Measurements from ENCODE around the gene CNTN4.

CNTN4 gene

GRCh38 chr3:2847062-2847841 is 748.6 kb downstream of the CNTN4 start:
- Histone ChIP-seq H3K36me3 (ENCODE audit: control insufficient read depth, insufficient read depth, low read length) (no peaks in the 10 kb centered on the region), H3K4me1 (ENCODE audit: control insufficient read depth, insufficient read depth, low read length, poor library complexity, severe bottlenecking) (no peaks in the 10 kb centered on the region), H3K27ac (ENCODE audit: low read depth, low read length, severe bottlenecking) (no peak overlapping the region), H3K4me3 (ENCODE audit: extremely low read depth, insufficient read depth, low read length, poor library complexity, severe bottlenecking) (no peak overlapping the region), H3K9me3 (ENCODE audit: control insufficient read depth, low read length) (no peaks in the 10 kb centered on the region)
- WGBS, 2 experiments (ENCODE audit: insufficient coverage in 2 of 2) = 74 to 77% methylated on average over 2 of the region's 3 CpGs

GRCh38 chr3:2849092-2849491 is 750.4 kb downstream of the CNTN4 start:
- no peaks in the 10 kb centered on the region for H3K36me3 ChIP-seq (ENCODE audit: control insufficient read depth, insufficient read depth, low read length)

GRCh38 chr3:2850701-2851100 is 752.0 kb downstream of the CNTN4 start:
- Histone ChIP-seq H3K9me3 (ENCODE audit: control insufficient read depth, low read length) (peaks cover 5% of the 10 kb centered on the region), H3K4me1 (ENCODE audit: control insufficient read depth, insufficient read depth, low read length, poor library complexity, severe bottlenecking) (no peaks in the 10 kb centered on the region), H3K36me3 (ENCODE audit: control insufficient read depth, insufficient read depth, low read length) (no peaks in the 10 kb centered on the region), H3K4me3 (ENCODE audit: extremely low read depth, insufficient read depth, low read length, poor library complexity, severe bottlenecking) (no peak overlapping the region), H3K27ac (ENCODE audit: low read depth, low read length, severe bottlenecking) (no peak overlapping the region)
- WGBS, 2 experiments (ENCODE audit: insufficient coverage in 2 of 2) = no CpG with 5 or more reads among the region's 2 CpGs

More at GRCh38 chr3:2849092-2849491, 750.4 kb downstream of the CNTN4 start:
- Histone ChIP-seq H3K27ac (ENCODE audit: low read depth, low read length, severe bottlenecking) (no peak overlapping the region), H3K4me3 (ENCODE audit: extremely low read depth, insufficient read depth, low read length, poor library complexity, severe bottlenecking) (no peak overlapping the region), H3K4me1 (ENCODE audit: control insufficient read depth, insufficient read depth, low read length, poor library complexity, severe bottlenecking) (no peaks in the 10 kb centered on the region), H3K9me3 (ENCODE audit: control insufficient read depth, low read length) (peaks cover 5% of the 10 kb centered on the region)

- no peak overlapping the region for H3K27ac ChIP-seq (ENCODE audit: low read depth, low read length, severe bottlenecking)
- no peaks in the 10 kb centered on the region for H3K4me1 ChIP-seq (ENCODE audit: control insufficient read depth, insufficient read depth, low read length, poor library complexity, severe bottlenecking)
- 73 to 90% methylated on average over 1 to 3 of the region's 3 CpGs for WGBS, 2 experiments (ENCODE audit: insufficient coverage in 2 of 2)
Observed at GRCh38 chr3:2851361-2851760, 752.7 kb downstream of the CNTN4 start.

GRCh38 chr3:2851835-2852234 is 753.2 kb downstream of the CNTN4 start:
- Histone ChIP-seq H3K4me1 (ENCODE audit: control insufficient read depth, insufficient read depth, low read length, poor library complexity, severe bottlenecking) (no peaks in the 10 kb centered on the region), H3K4me3 (ENCODE audit: extremely low read depth, insufficient read depth, low read length, poor library complexity, severe bottlenecking) (no peak overlapping the region), H3K9me3 (ENCODE audit: control insufficient read depth, low read length) (peaks cover 5% of the 10 kb centered on the region), H3K27ac (ENCODE audit: low read depth, low read length, severe bottlenecking) (no peak overlapping the region), H3K36me3 (ENCODE audit: control insufficient read depth, insufficient read depth, low read length) (no peaks in the 10 kb centered on the region)
- WGBS, 2 experiments (ENCODE audit: insufficient coverage in 2 of 2) = no CpG with 5 or more reads among the region's 1 CpG

More at GRCh38 chr3:2851361-2851760, 752.7 kb downstream of the CNTN4 start:
- Histone ChIP-seq H3K36me3 (ENCODE audit: control insufficient read depth, insufficient read depth, low read length) (no peaks in the 10 kb centered on the region), H3K4me3 (ENCODE audit: extremely low read depth, insufficient read depth, low read length, poor library complexity, severe bottlenecking) (no peak overlapping the region), H3K9me3 (ENCODE audit: control insufficient read depth, low read length) (peaks cover 5% of the 10 kb centered on the region)

- whole genome bisulfite sequencing, 2 experiments (ENCODE audit: insufficient coverage in 2 of 2) = 80% methylated on average over 1 of the region's 5 CpGs; no CpG with 5 or more reads in 1 of the 2 experiments
- Histone ChIP-seq H3K27ac (ENCODE audit: low read depth, low read length, severe bottlenecking) (no peak overlapping the region), H3K4me3 (ENCODE audit: extremely low read depth, insufficient read depth, low read length, poor library complexity, severe bottlenecking) (no peak overlapping the region), H3K36me3 (ENCODE audit: control insufficient read depth, insufficient read depth, low read length) (no peaks in the 10 kb centered on the region), H3K4me1 (ENCODE audit: control insufficient read depth, insufficient read depth, low read length, poor library complexity, severe bottlenecking) (no peaks in the 10 kb centered on the region), H3K9me3 (ENCODE audit: control insufficient read depth, low read length) (peaks cover 5% of the 10 kb centered on the region)
Observed at GRCh38 chr3:2853651-2854050, 755.0 kb downstream of the CNTN4 start.

GRCh38 chr3:2856138-2857133 is 757.8 kb downstream of the CNTN4 start:
- Histone ChIP-seq H3K27ac (ENCODE audit: low read depth, low read length, severe bottlenecking) (peak overlapping the region; percentile 82), H3K4me1 (ENCODE audit: control insufficient read depth, insufficient read depth, low read length, poor library complexity, severe bottlenecking) (no peaks in the 10 kb centered on the region)
- WGBS, 2 experiments (ENCODE audit: insufficient coverage in 2 of 2) = 45 to 69% methylated on average over 5 to 9 of the region's 12 CpGs

GRCh38 chr3:2860626-2861025 is 762.0 kb downstream of the CNTN4 start:
- Histone ChIP-seq H3K27ac (ENCODE audit: low read depth, low read length, severe bottlenecking) (no peak overlapping the region), H3K4me1 (ENCODE audit: control insufficient read depth, insufficient read depth, low read length, poor library complexity, severe bottlenecking) (no peaks in the 10 kb centered on the region), H3K9me3 (ENCODE audit: control insufficient read depth, low read length) (no peaks in the 10 kb centered on the region), H3K36me3 (ENCODE audit: control insufficient read depth, insufficient read depth, low read length) (no peaks in the 10 kb centered on the region), H3K4me3 (ENCODE audit: extremely low read depth, insufficient read depth, low read length, poor library complexity, severe bottlenecking) (no peak overlapping the region)
- no CpG with 5 or more reads among the region's 2 CpGs for WGBS, 2 experiments (ENCODE audit: insufficient coverage in 2 of 2)

More at GRCh38 chr3:2856138-2857133, 757.8 kb downstream of the CNTN4 start:
- peaks cover 5% of the 10 kb centered on the region for H3K9me3 ChIP-seq (ENCODE audit: control insufficient read depth, low read length)
- no peak overlapping the region for H3K4me3 ChIP-seq (ENCODE audit: extremely low read depth, insufficient read depth, low read length, poor library complexity, severe bottlenecking)
- no peaks in the 10 kb centered on the region for H3K36me3 ChIP-seq (ENCODE audit: control insufficient read depth, insufficient read depth, low read length)

- Histone ChIP-seq H3K27ac (ENCODE audit: low read depth, low read length, severe bottlenecking) (no peak overlapping the region), H3K36me3 (ENCODE audit: control insufficient read depth, insufficient read depth, low read length) (no peaks in the 10 kb centered on the region), H3K9me3 (ENCODE audit: control insufficient read depth, low read length) (no peaks in the 10 kb centered on the region), H3K4me3 (ENCODE audit: extremely low read depth, insufficient read depth, low read length, poor library complexity, severe bottlenecking) (no peak overlapping the region), H3K4me1 (ENCODE audit: control insufficient read depth, insufficient read depth, low read length, poor library complexity, severe bottlenecking) (no peaks in the 10 kb centered on the region)
- 100% methylated on average over 1 of the region's 1 CpG; no CpG with 5 or more reads in 1 of the 2 experiments for WGBS, 2 experiments (ENCODE audit: insufficient coverage in 2 of 2)
Observed at GRCh38 chr3:2861120-2861519, 762.5 kb downstream of the CNTN4 start.

- Histone ChIP-seq H3K9me3 (ENCODE audit: control insufficient read depth, low read length) (no peaks in the 10 kb centered on the region), H3K27ac (ENCODE audit: low read depth, low read length, severe bottlenecking) (no peak overlapping the region), H3K4me1 (ENCODE audit: control insufficient read depth, insufficient read depth, low read length, poor library complexity, severe bottlenecking) (no peaks in the 10 kb centered on the region), H3K36me3 (ENCODE audit: control insufficient read depth, insufficient read depth, low read length) (no peaks in the 10 kb centered on the region), H3K4me3 (ENCODE audit: extremely low read depth, insufficient read depth, low read length, poor library complexity, severe bottlenecking) (no peak overlapping the region)
- WGBS, 2 experiments (ENCODE audit: insufficient coverage in 2 of 2) = 100% methylated on average over 1 of the region's 1 CpG; no CpG with 5 or more reads in 1 of the 2 experiments
Observed at GRCh38 chr3:2861920-2862319, 763.3 kb downstream of the CNTN4 start.
